Neuronal stem cell (in vitro differentiated cells): ENCODE data around the gene PRKCB.

Experiments used
- DNase-seq: peaks from one replicate; pipeline ENCODE4 v3.0.0-alpha.2; 2013; ENCODE audit warnings: low spot score
- H2AFZ ChIP-seq: one replicate; pipeline ENCODE4 v1.6.1; 2013; ENCODE audit warnings: mild to moderate bottlenecking, low read length, inconsistent platforms
- H2AK5ac ChIP-seq: 2 replicates; pipeline ENCODE4 v1.6.1; 2013; ENCODE audit warnings: low read depth, mild to moderate bottlenecking, inconsistent platforms, low read length, moderate library complexity, mixed read lengths
- H2BK120ac ChIP-seq: 2 replicates; pipeline ENCODE4 v1.6.1; 2013; ENCODE audit warnings: low read depth, mild to moderate bottlenecking, inconsistent platforms, low read length, moderate library complexity, mixed read lengths
- H2BK12ac ChIP-seq: one replicate; pipeline ENCODE4 v1.6.1; 2013; ENCODE audit warnings: low read length, inconsistent platforms
- H2BK15ac ChIP-seq: 2 replicates; pipeline ENCODE4 v1.6.1; 2013; ENCODE audit warnings: mild to moderate bottlenecking, low read length, inconsistent platforms, mixed read lengths
- H2BK5ac ChIP-seq: one replicate; pipeline ENCODE4 v1.6.1; 2013; ENCODE audit warnings: inconsistent platforms, mild to moderate bottlenecking, low read length, moderate library complexity
- H3K14ac ChIP-seq: one replicate; pipeline ENCODE4 v1.6.1; 2013; ENCODE audit warnings: low read length, inconsistent platforms
- H3K18ac ChIP-seq: 2 replicates; pipeline ENCODE4 v1.6.1; 2013; ENCODE audit warnings: low read length, inconsistent platforms
- H3K23ac ChIP-seq: 2 replicates; pipeline ENCODE4 v1.6.1; 2013; ENCODE audit warnings: low read depth, mild to moderate bottlenecking, mixed read lengths, low read length, inconsistent platforms; ENCODE audit not compliant: poor library complexity
- H3K27ac ChIP-seq: replicated peaks from 3 replicates; pipeline ENCODE4 v1.5.1; 2013; ENCODE audit warnings: low read length, inconsistent platforms
- H3K27me3 ChIP-seq, 3 experiments: 2 replicates each; pipeline ENCODE4 v1.6.1; 2013; ENCODE audit warnings: low read length in 3 of 3, mild to moderate bottlenecking in 2 of 3, inconsistent platforms in 1 of 3, low read depth in 1 of 3, mixed read lengths in 1 of 3, moderate library complexity in 1 of 3; ENCODE audit not compliant: control insufficient read depth in 3 of 3, insufficient read depth in 3 of 3
- H3K36me3 ChIP-seq, 2 donors: replicated peaks in 1 of 2; 2 replicates each; pipeline ENCODE4 v1.6.1; 2013; ENCODE audit warnings: low read length in 2 of 2; ENCODE audit not compliant: control insufficient read depth in 2 of 2, insufficient read depth in 2 of 2
- H3K4ac ChIP-seq: 2 replicates; pipeline ENCODE4 v1.6.1; 2013; ENCODE audit warnings: inconsistent platforms, mild to moderate bottlenecking, low read length, moderate library complexity
- H3K4me1 ChIP-seq, 2 donors: 1 replicate in 1 of 2; 2 replicates in 1 of 2; pipeline ENCODE4 v1.6.1; 2013; ENCODE audit warnings: low read length in 2 of 2, low read depth in 1 of 2; ENCODE audit not compliant: control insufficient read depth in 2 of 2, insufficient read depth in 1 of 2
- H3K4me2 ChIP-seq: one replicate; pipeline ENCODE4 v1.6.1; 2013; ENCODE audit warnings: mild to moderate bottlenecking, low read length, inconsistent platforms; ENCODE audit not compliant: insufficient read depth, poor library complexity, severe bottlenecking
- H3K4me3 ChIP-seq, 2 donors: 2 replicates each; pipeline ENCODE4 v1.5.1; 2013; ENCODE audit warnings: low read length in 2 of 2, mild to moderate bottlenecking in 2 of 2, inconsistent platforms in 1 of 2, moderate library complexity in 1 of 2
- H3K79me1 ChIP-seq: one replicate; pipeline ENCODE4 v1.6.1; 2013; ENCODE audit warnings: low read depth, mild to moderate bottlenecking, inconsistent platforms, low read length, moderate library complexity
- H3K9ac ChIP-seq: one replicate; pipeline ENCODE4 v1.6.1; 2013; ENCODE audit warnings: mild to moderate bottlenecking, low read depth, low read length, inconsistent platforms; ENCODE audit not compliant: poor library complexity
- H3K9me3 ChIP-seq, 2 donors: replicated peaks in 1 of 2; 2 replicates each; pipeline versions ENCODE3 to v1.6.1; 2013; ENCODE audit warnings: low read length in 2 of 2, mild to moderate bottlenecking in 2 of 2, inconsistent platforms in 1 of 2, low read depth in 1 of 2, mixed read lengths in 1 of 2, moderate library complexity in 1 of 2; ENCODE audit not compliant: control insufficient read depth in 2 of 2, insufficient read depth in 1 of 2
- H4K8ac ChIP-seq: one replicate; pipeline ENCODE4 v1.6.1; 2013; ENCODE audit warnings: low read depth, mild to moderate bottlenecking, inconsistent platforms, low read length, moderate library complexity
- H4K91ac ChIP-seq: one replicate; pipeline ENCODE4 v1.6.1; 2013; ENCODE audit warnings: low read length, low read depth, mild to moderate bottlenecking, inconsistent platforms; ENCODE audit not compliant: poor library complexity
- WGBS, 2 donors: extraction: QIAGEN DNeasy Blood & Tissue Kit; methylation state at CpG; one replicate each; pipeline ENCODE4 v1.1.7; 2013; ENCODE audit warnings: missing lambda C conversion rate in 2 of 2, mixed read lengths in 1 of 2; ENCODE audit not compliant: insufficient read length in 2 of 2, insufficient replicate concordance in 1 of 2; ENCODE audit errors: extremely low coverage in 2 of 2; 5-methylcytosine and 5-hydroxymethylcytosine counted together

Gene PRKCB

DNA sequence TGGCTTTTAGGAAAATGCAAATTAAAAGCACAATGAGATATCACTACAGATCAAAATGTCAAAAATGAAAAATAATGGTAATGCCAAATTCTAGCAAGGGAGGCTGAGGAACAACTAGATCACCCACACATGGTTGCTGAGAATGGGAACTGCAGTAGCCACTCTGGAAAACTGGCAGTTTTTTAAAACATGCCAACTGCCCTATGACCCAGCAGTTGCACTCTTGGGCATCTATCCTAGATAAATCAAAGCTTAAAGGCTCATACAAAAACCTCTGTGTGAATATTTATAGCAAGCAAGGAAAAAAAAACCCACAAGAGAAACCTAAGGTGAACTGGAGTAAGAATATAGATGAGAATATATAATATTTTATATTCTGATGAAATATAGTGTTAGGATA is 104.3 kb downstream of the PRKCB start:
- H4K91ac ChIP-seq: no peak overlapping the region
- no peak overlapping the region for H4K8ac ChIP-seq
- no peak overlapping the region for H2BK5ac ChIP-seq
- no peak overlapping the region for H2AFZ ChIP-seq
- no peak overlapping the region for H3K4me3 ChIP-seq
- H3K79me1 ChIP-seq: no peaks in the 10 kb centered on the region
- peaks cover 0 to 8% of the 10 kb centered on the region in 2 donors for H3K4me1 ChIP-seq
- no peak overlapping the region for H3K18ac ChIP-seq
- H3K23ac ChIP-seq: no peak overlapping the region
- H3K4ac ChIP-seq: no peak overlapping the region
- no peak overlapping the region for H2BK120ac ChIP-seq
- no peak overlapping the region for H2AK5ac ChIP-seq
- no peaks in the 10 kb centered on the region for H3K36me3 ChIP-seq
- H3K9ac ChIP-seq: no peak overlapping the region
- no peak for DNase-seq
- no peak overlapping the region for H2BK12ac ChIP-seq
- H3K4me2 ChIP-seq: no peak overlapping the region
- no peak overlapping the region for H3K27ac ChIP-seq
- H3K27me3 ChIP-seq: no peaks in the 10 kb centered on the region
- no peaks in the 10 kb centered on the region for H3K9me3 ChIP-seq
- H2BK15ac ChIP-seq: no peak overlapping the region
- no peak overlapping the region for H3K14ac ChIP-seq

DNA sequence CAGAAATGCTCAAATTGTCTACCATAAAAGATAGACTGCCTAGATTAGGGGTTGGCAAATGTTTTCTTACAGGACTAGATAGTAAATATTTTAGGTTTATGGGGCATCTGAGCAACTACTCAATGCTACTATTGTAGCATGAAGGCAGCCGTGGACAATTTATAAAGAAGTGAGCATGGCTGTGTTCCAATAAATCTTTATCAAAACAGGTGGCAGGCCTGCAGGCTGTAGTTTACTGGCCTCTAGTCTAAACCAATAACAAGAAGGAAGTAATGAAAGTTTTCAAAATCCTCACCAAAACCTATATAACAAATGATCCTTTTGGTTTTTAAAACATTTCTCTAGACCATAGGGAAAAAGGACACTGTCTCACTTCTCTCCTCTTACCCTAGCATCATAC is 105.2 kb downstream of the PRKCB start:
- no peak overlapping the region for H3K9ac ChIP-seq
- no peak overlapping the region for H4K8ac ChIP-seq
- no peak overlapping the region for H4K91ac ChIP-seq
- no peak overlapping the region for H3K18ac ChIP-seq
- peaks cover 0 to 4% (median 0%) of the 10 kb centered on the region in 3 experiments for H3K27me3 ChIP-seq
- H3K36me3 ChIP-seq: no peaks in the 10 kb centered on the region
- H3K4me1 ChIP-seq: peaks cover 0 to 11% of the 10 kb centered on the region in 2 donors
- no peak overlapping the region for H2AFZ ChIP-seq
- no peaks in the 10 kb centered on the region for H3K79me1 ChIP-seq
- H3K4me2 ChIP-seq: no peak overlapping the region
- no peak overlapping the region for H2AK5ac ChIP-seq
- WGBS, 2 donors: no CpG with 5 or more reads among the region's 1 CpG
- H3K23ac ChIP-seq: no peak overlapping the region
- no peak overlapping the region for H3K27ac ChIP-seq
- no peak overlapping the region for H2BK15ac ChIP-seq
- H3K9me3 ChIP-seq: no peaks in the 10 kb centered on the region
- H2BK120ac ChIP-seq: no peak overlapping the region
- no peak overlapping the region for H3K4me3 ChIP-seq
- no peak overlapping the region for H2BK5ac ChIP-seq
- DNase-seq: no peak
- H2BK12ac ChIP-seq: no peak overlapping the region
- no peak overlapping the region for H3K4ac ChIP-seq
- no peak overlapping the region for H3K14ac ChIP-seq

DNA sequence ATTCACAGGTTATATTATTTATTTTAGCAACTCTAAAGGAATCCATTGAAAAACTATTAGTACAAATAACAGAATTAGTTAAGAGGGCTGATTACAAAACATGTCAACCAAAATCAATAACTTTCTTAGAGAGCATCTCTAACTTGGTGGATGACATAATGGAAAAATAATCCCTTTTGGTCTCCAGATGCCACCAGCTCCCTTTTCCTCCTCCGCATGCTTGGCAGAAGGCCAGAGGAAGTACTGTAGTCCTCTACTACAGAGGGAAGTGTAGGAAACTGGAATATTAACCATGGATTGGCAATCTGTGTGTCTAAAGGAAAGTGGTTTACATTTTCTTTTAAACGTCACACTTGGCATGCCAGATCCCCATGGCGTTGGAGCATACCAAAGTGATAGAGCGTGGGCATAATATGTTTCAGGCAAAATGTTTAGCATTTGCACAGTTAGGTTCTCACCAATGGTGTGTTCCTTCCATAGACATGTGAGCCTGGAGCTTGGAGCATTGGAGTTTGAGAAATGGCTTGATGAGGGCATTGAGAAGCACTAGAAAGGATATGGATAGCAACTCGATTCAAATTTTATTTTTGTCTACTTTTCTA is 106.3 kb downstream of the PRKCB start:
- H2BK15ac ChIP-seq: no peak overlapping the region
- no peak overlapping the region for H3K4ac ChIP-seq
- H3K36me3 ChIP-seq: no peaks in the 10 kb centered on the region
- H3K14ac ChIP-seq: no peak overlapping the region
- no peaks in the 10 kb centered on the region for H3K79me1 ChIP-seq
- H3K9me3 ChIP-seq: no peaks in the 10 kb centered on the region
- H2BK120ac ChIP-seq: no peak overlapping the region
- H2BK12ac ChIP-seq: no peak overlapping the region
- no peak overlapping the region for H3K9ac ChIP-seq
- H4K91ac ChIP-seq: no peak overlapping the region
- H3K23ac ChIP-seq: no peak overlapping the region
- H3K4me2 ChIP-seq: no peak overlapping the region
- peaks cover 0 to 4% (median 0%) of the 10 kb centered on the region in 3 experiments for H3K27me3 ChIP-seq
- H2AFZ ChIP-seq: no peak overlapping the region
- no peak overlapping the region for H3K27ac ChIP-seq
- H4K8ac ChIP-seq: no peak overlapping the region
- peaks cover 0 to 11% of the 10 kb centered on the region in 2 donors for H3K4me1 ChIP-seq
- WGBS, 2 donors: no CpG with 5 or more reads among the region's 5 CpGs
- DNase-seq: no peak
- no peak overlapping the region for H3K18ac ChIP-seq
- no peak overlapping the region for H2BK5ac ChIP-seq
- H3K4me3 ChIP-seq: no peak overlapping the region
- no peak overlapping the region for H2AK5ac ChIP-seq

DNA sequence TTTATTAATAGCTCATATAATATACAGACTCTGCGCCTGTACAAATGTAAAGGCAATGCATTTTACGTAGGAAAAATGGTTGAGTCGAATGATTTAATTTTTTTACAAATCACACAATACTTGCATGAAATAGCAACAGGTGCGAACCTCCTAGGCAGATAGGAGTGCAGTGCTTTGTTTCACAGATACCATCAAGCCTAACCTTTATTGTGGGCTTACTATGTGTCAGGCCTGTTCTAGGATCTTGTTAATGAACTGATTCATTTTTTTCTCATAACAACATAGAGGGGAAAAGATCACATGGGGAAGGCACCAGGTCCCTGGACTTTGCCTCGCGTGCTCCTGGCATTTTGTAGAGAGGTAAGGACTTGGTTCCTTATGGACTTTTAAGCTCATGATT is 107.8 kb downstream of the PRKCB start:
- Histone ChIP-seq H3K9ac (no peak overlapping the region), H4K8ac (no peak overlapping the region), H2BK5ac (no peak overlapping the region), H2BK12ac (no peak overlapping the region), H2AK5ac (no peak overlapping the region), H3K4ac (no peak overlapping the region), H3K27me3 (peaks cover 0 to 4% (median 0%) of the 10 kb centered on the region in 3 experiments), H2BK15ac (no peak overlapping the region), H2AFZ (no peak overlapping the region), H3K23ac (no peak overlapping the region), H3K18ac (no peak overlapping the region), H3K14ac (no peak overlapping the region), H3K36me3 (no peaks in the 10 kb centered on the region), H3K4me1 (peaks cover 0 to 11% of the 10 kb centered on the region in 2 donors), H3K4me3 (no peak overlapping the region), H3K27ac (no peak overlapping the region), H4K91ac (no peak overlapping the region), H2BK120ac (no peak overlapping the region), H3K9me3 (no peaks in the 10 kb centered on the region), H3K4me2 (no peak overlapping the region), H3K79me1 (no peaks in the 10 kb centered on the region)
- WGBS, 2 donors: no CpG with 5 or more reads among the region's 6 CpGs
- no peak for DNase-seq
